ENCODE measurements around the gene MARCHF10.

DNA sequence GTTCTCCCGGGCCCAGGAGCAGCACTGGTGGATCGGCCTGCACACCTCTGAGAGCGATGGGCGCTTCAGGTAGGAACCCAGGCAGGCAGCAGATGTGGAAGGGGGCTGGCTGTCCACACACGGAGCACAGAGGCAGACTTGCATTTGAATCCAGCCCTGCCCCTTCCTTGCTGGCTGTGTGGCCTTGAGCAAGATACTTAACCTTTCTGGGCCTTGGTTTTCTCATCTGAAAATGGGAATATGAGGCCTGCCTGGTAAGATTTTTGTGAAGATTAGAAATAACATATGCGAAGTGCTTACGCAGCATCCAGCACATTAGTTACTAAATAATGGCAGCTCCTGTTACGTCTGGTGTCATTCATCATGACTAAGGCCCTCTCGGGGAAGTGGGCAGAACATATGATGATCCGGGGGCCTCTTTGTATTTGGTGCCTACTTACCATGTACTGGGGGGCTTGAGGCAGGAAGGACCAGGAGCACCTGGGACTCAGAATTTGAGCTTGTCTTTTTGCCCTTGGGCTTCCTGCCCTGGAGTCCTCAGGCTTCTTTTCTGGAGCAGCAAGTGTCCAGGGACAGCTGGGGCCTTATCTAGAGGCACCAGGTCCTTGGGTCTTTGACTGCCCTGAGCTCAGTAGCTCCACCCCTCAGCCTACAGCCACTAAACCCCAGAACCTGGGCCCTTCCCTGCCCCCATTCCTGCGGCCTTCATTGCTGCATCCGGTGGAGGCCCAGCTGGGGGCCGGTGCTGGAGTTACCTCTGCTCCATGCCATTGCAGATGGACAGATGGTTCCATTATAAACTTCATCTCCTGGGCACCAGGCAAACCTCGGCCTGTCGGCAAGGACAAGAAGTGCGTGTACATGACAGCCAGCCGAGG, 126.8 kb downstream of the MARCHF10 start:
- TF ChIP-seq, protein P1, sequence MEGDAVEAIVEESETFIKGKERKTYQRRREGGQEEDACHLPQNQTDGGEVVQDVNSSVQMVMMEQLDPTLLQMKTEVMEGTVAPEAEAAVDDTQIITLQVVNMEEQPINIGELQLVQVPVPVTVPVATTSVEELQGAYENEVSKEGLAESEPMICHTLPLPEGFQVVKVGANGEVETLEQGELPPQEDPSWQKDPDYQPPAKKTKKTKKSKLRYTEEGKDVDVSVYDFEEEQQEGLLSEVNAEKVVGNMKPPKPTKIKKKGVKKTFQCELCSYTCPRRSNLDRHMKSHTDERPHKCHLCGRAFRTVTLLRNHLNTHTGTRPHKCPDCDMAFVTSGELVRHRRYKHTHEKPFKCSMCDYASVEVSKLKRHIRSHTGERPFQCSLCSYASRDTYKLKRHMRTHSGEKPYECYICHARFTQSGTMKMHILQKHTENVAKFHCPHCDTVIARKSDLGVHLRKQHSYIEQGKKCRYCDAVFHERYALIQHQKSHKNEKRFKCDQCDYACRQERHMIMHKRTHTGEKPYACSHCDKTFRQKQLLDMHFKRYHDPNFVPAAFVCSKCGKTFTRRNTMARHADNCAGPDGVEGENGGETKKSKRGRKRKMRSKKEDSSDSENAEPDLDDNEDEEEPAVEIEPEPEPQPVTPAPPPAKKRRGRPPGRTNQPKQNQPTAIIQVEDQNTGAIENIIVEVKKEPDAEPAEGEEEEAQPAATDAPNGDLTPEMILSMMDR (IDR thresholded peaks at IDR 0.05) = no peak
- TF ChIP-seq POLR2A (IDR thresholded peaks at IDR 0.05) = no peak
